Osteocyte (in vitro differentiated cells): Measurements from ENCODE around the gene KLK7. TPM values are rescaled to one million over a fixed set of nuclear protein-coding genes. Genes with fewer than 3 reads are reported as not detected.

ENCODE experiments used
- DNase-seq: peaks from one replicate; pipeline ENCODE4 v3.0.0; 2021; ENCODE audit warnings: mixed read lengths; ENCODE audit not compliant: unreplicated experiment; ENCODE audit errors: extremely low spot score
- H3K27ac Mint-ChIP-seq: one replicate; pipeline ENCODE4 v1.8.0; 2021; ENCODE audit warnings: mild to moderate bottlenecking, mixed read lengths; ENCODE audit not compliant: unreplicated experiment
- H3K27me3 Mint-ChIP-seq: one replicate; pipeline ENCODE4 v1.8.0; 2021; ENCODE audit warnings: mixed read lengths; ENCODE audit not compliant: unreplicated experiment
- H3K36me3 Mint-ChIP-seq: one replicate; pipeline ENCODE4 v1.8.0; 2021; ENCODE audit warnings: mixed read lengths; ENCODE audit not compliant: unreplicated experiment
- H3K4me1 Mint-ChIP-seq: one replicate; pipeline ENCODE4 v1.8.0; 2021; ENCODE audit warnings: mixed read lengths; ENCODE audit not compliant: unreplicated experiment
- H3K4me3 Mint-ChIP-seq: one replicate; pipeline ENCODE4 v1.8.0; 2021; ENCODE audit warnings: mild to moderate bottlenecking, moderate library complexity, mixed read lengths; ENCODE audit not compliant: unreplicated experiment
- H3K9me3 Mint-ChIP-seq: one replicate; pipeline ENCODE4 v1.8.0; 2021; ENCODE audit warnings: mixed read lengths; ENCODE audit not compliant: unreplicated experiment
- total RNA-seq: library from RNA; stranded (reverse); gene quantifications from 2 replicates; pipeline ENCODE4 v1.2.1, GENCODE V29; 2021
- TF ChIP-seq, protein P1 (sequence below): fragments of 200-600 bp; sonication (generic); IDR thresholded peaks from 2 replicates; pipeline ENCODE4 v1.5.0; 2021; ENCODE audit warnings: antibody characterized with exemption, mild to moderate bottlenecking, moderate library complexity

Gene KLK7
- total RNA-seq, 1 donor from 2014 or later = not detected

DNA sequence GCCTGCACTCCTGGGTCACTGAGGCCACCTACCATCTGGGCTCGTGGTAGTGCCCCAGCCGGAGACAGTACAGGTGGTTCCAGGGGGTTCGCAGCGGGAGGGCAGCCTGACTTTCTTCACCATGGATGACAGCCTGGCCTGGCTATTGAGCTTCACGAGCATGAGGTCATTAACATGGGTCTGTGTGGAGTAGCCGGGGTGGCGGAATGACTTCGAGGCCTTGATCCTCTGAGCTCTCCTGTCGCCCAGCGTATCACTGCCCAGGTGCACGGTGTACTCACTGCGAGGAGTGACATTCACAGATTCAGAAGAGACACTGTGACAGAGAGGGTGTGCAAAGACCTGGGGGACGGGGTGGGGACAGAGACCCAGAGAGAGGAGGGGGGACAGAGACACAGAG lies 3.5 kb downstream of the KLK7 start:
- Mint-ChIP-seq H3K27me3 (no peaks in the 10 kb centered on the region), H3K27ac (no peak overlapping the region)
- TF ChIP-seq, protein P1, sequence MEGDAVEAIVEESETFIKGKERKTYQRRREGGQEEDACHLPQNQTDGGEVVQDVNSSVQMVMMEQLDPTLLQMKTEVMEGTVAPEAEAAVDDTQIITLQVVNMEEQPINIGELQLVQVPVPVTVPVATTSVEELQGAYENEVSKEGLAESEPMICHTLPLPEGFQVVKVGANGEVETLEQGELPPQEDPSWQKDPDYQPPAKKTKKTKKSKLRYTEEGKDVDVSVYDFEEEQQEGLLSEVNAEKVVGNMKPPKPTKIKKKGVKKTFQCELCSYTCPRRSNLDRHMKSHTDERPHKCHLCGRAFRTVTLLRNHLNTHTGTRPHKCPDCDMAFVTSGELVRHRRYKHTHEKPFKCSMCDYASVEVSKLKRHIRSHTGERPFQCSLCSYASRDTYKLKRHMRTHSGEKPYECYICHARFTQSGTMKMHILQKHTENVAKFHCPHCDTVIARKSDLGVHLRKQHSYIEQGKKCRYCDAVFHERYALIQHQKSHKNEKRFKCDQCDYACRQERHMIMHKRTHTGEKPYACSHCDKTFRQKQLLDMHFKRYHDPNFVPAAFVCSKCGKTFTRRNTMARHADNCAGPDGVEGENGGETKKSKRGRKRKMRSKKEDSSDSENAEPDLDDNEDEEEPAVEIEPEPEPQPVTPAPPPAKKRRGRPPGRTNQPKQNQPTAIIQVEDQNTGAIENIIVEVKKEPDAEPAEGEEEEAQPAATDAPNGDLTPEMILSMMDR = no peak

DNA sequence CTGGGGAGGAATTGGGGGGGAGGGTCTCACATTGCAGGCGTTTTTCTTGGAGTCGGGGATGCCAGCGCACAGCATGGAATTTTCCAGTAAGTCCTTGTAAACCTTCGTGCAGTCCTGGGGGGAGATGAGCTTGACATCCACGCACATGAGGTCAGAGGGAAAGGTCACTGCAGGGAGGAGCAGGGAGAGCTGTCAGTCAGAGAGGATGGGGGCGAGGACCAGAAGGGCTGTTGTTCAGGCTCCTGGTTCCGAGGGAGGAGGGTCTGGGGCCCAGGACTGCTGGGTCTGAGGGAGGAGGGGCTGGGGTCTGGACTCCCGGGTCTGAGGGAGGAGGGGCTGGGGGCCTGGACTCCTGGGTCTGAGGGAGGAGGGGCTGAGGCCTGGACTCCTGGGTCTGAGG lies 4.0 kb downstream of the KLK7 start:
- TF ChIP-seq, protein P1 = no peak
- Mint-ChIP-seq H3K27ac (no peak overlapping the region), H3K4me1 (no peaks in the 10 kb centered on the region), H3K36me3 (no peaks in the 10 kb centered on the region), H3K9me3 (no peaks in the 10 kb centered on the region), H3K4me3 (no peak overlapping the region), H3K27me3 (no peaks in the 10 kb centered on the region)
- no peak for DNase-seq

More for the DNA sequence above, 3.5 kb downstream of the KLK7 start:
- Mint-ChIP-seq H3K9me3 (no peaks in the 10 kb centered on the region), H3K36me3 (no peaks in the 10 kb centered on the region), H3K4me3 (no peak overlapping the region), H3K4me1 (no peaks in the 10 kb centered on the region)
- DNase-seq = no peak

DNA sequence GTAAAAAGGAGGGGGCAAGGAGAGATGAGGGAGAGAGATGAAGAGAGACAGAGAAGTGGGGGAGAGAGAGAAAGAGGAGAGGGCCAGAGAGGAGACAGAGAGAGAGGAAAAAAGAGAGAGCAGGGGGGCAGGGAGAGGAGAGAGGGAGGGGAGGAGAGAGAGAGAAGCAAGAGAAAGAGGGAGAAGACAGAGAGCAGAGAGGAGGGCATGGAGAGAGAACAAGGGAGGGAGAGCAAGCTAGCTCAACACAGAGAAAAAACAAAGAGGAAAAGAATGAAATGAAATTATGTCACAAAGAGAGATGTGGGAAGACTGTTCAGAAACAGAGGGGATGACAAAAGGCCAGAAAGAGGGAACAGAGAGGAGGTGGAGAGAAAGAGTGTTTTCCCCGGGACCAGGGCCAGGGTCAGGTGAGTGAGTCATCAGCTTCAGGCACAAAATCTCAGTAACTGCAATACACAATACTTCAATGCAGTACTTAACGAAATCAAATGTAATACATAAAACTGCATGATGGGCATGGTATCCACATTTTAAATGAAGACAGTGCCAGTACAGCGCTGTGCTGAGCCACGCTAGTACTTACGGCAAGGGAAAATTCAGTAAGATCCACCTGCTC lies 4.8 kb downstream of the KLK7 start:
- Mint-ChIP-seq H3K9me3 (no peaks in the 10 kb centered on the region), H3K4me3 (no peak overlapping the region)

DNA sequence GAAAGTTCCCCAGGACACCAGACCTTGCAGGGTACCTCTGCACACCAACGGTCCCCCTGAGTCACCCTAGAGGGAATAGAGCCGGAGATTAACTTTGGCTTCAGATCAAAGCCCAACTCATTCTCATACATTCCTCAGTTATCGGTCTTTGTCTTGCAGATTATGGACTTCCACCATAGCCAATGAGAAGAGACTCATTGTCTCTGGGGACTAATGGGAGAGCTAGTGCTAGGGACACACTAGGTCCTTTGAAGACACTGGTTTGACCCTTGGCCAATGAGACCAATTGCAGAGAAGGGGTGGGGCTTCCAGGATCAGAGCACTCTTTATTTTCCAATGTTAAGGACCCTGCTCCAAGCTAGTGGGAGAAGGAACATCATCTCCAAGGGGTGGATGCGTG lies 6.1 kb downstream of the KLK7 start:
- DNase-seq = no peak
- H3K27me3 Mint-ChIP-seq = no peaks in the 10 kb centered on the region
- no peak overlapping the region for H3K4me3 Mint-ChIP-seq
- H3K36me3 Mint-ChIP-seq = no peaks in the 10 kb centered on the region
- no peaks in the 10 kb centered on the region for H3K9me3 Mint-ChIP-seq
- H3K4me1 Mint-ChIP-seq = no peaks in the 10 kb centered on the region
- no peak overlapping the region for H3K27ac Mint-ChIP-seq
- TF ChIP-seq, protein P1 = no peak

More for the DNA sequence above, 4.8 kb downstream of the KLK7 start:
- TF ChIP-seq, protein P1 = no peak
- DNase-seq = no peak
- H3K36me3 Mint-ChIP-seq = no peaks in the 10 kb centered on the region
- H3K4me1 Mint-ChIP-seq = no peaks in the 10 kb centered on the region
- H3K27ac Mint-ChIP-seq = no peak overlapping the region
- no peaks in the 10 kb centered on the region for H3K27me3 Mint-ChIP-seq

DNA sequence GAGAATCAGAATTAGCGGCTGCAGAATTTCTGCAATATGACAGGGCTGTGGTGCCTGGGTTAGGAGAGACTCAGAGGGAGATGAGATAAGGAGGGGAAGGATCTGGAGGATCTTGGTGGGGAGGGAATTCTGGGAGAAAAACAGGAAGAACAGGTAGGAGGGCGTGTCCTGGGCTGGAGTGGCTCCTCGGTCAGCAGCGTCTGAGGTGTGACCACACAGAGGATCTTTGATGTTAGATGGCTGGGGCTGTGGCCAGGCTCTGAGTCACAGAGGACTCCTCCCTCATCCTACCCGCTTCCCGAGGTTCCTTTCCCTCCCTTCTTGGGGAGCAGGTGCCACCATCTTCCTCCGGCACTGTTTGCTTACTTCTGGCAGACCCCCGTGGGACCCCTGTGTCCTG lies 8.0 kb downstream of the KLK7 start:
- Mint-ChIP-seq H3K27me3 (no peaks in the 10 kb centered on the region), H3K36me3 (no peaks in the 10 kb centered on the region), H3K27ac (no peak overlapping the region), H3K9me3 (no peaks in the 10 kb centered on the region), H3K4me1 (no peaks in the 10 kb centered on the region), H3K4me3 (no peak overlapping the region)
- TF ChIP-seq, protein P1 = no peak
- DNase-seq = no peak
